Measurements from ENCODE around the gene GSK3A. TPM values are rescaled to one million over a fixed set of nuclear protein-coding genes. Genes with fewer than 3 reads are reported as not detected.
A peak's percentile ranks its signal among the peaks of the same experiment; 100 is the strongest.

GSK3A gene
- total and polyA plus RNA-seq, 2 of the 8 experiments (the other 6 are each of a cell fraction or from before 2014, with no cell fraction given) = 55.3 to 84.0 TPM

DNA sequence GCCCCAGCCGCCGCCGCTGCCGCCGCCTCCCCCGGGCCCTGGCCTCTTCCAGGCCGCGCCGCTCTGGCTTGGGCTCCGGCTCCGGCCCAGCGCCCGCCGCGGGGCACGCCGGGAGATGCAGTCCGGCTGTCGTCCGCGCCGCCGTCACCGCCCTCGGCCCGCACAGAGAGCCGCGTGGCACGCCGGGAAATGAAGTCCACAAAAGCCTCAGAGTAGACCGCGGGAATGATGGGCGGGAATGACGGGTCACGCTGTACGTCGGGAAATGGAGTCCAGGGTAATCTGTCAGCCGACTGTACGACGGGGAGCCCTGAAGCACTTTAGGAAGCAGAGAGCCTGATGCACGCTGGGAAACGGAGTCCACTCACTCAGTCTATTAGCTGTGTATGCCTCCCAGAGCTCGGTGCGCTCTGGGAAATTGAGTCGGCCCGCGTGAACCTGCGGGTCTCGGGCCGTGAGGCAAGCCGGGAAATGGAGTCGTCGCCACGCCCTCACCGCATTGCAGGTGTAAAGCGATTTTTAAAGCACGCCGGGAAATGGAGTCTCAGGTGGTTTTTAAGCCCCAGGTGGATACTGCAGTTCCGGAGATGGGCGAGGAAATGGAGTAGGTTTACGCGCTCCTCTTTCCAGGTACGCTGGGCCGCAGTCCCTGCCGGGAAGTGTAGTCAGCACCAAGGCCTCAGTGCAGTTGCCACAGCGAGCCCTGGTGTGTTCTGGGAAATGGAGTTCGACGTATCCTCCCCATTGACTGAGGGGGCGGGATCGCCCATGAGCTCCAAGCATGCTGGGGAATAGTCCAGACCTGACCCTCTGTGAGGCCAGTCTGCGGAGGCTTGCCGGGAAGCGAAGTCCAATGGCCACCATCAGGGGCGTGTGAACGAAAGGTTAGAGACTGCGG lies at the start of gene GSK3A (continued):
- TF ChIP-seq MAFK (IDR thresholded peaks at IDR 0.05; ENCODE audit: low read depth, low read length) (no peak), BRCA1 (IDR thresholded peaks at IDR 0.05; ENCODE audit: low read depth, low read length) (no peak), TAF7 (optimal IDR thresholded peaks at IDR 0.05; ENCODE audit: borderline replicate concordance, low read depth, low read length) (no peak), HDAC6 (IDR thresholded peaks at IDR 0.05; ENCODE audit: low read depth, low read length) (no peak), KDM4A (IDR thresholded peaks at IDR 0.05; ENCODE audit: low read depth, low read length, severe bottlenecking) (no peak), CREB1 (IDR thresholded peaks at IDR 0.05) (peak; percentile 89), TEAD4 (IDR thresholded peaks at IDR 0.05; ENCODE audit: low read depth, low read length) (0 out of 2 replicates have a peak, but pooled peaks have one; percentile 19), CEBPB (IDR thresholded peaks at IDR 0.05; ENCODE audit: low read depth, low read length) (no peak), KDM5A (IDR thresholded peaks at IDR 0.05; ENCODE audit: low read length) (no peak), NANOG (IDR thresholded peaks at IDR 0.05; ENCODE audit: insufficient read depth, low read depth, low read length, poor library complexity, severe bottlenecking) (peak; percentile 40), TBP (IDR thresholded peaks at IDR 0.05; ENCODE audit: low read depth, low read length) (peak; percentile 81; the same call in 1 of the 2 replicates), EP300 (IDR thresholded peaks at IDR 0.05; ENCODE audit: borderline replicate concordance in 1 of 2, low read depth in 2 of 2, low read length in 2 of 2) (no peak), ASH2L (IDR thresholded peaks at IDR 0.05; ENCODE audit: low read length) (no peak), SIN3A (conservative IDR thresholded peaks at IDR 0.05 in 1 of 2, IDR thresholded peaks at IDR 0.05 in 1 of 2; ENCODE audit: low read depth in 1 of 2, low read length in 2 of 2) (peak; percentile 40 to 51; a peak in 1 of 4 replicates), EGR1 (IDR thresholded peaks at IDR 0.05; ENCODE audit: borderline replicate concordance, low read depth, low read length) (peak; percentile 86; the same call in 1 of the 2 replicates), SP1 (IDR thresholded peaks at IDR 0.05; ENCODE audit: low read depth, low read length) (peak; percentile 60), POU5F1 (IDR thresholded peaks at IDR 0.05; ENCODE audit: low read depth, low read length) (no peak), POLR2A (IDR thresholded peaks at IDR 0.05; ENCODE audit: control extremely low read depth in 1 of 2, low read depth in 2 of 2, low read length in 2 of 2) (peak; percentile 51 to 94), SUZ12 (IDR thresholded peaks at IDR 0.05; ENCODE audit: low read length) (no peak), EZH2 (IDR thresholded peaks at IDR 0.05; ENCODE audit: low read depth, low read length, severe bottlenecking) (no peak), FOSL1 (IDR thresholded peaks at IDR 0.05; ENCODE audit: insufficient read depth, low read depth, low read length) (no peak), ATF3 (IDR thresholded peaks at IDR 0.05; ENCODE audit: insufficient read depth, low read depth, low read length) (0 out of 2 replicates have a peak, but pooled peaks have one; percentile 31), MAX (IDR thresholded peaks at IDR 0.05) (no peak; the same call in 1 of the 2 replicates), SIRT6 (IDR thresholded peaks at IDR 0.05; ENCODE audit: low read length) (no peak)
